Parathyroid adenoma (tissue), 2 donors: Measurements from ENCODE around the gene IGFBP6.
"Not testable (repeated sequence)": the region's sequence is repeated elsewhere in the genome, so short reads cannot be mapped to it uniquely, and the experiment has no call there.

Experiments
- H2AFZ ChIP-seq: fragments of 300-600 bp; sonication (generic); one replicate; pipeline ENCODE4 v1.7.0; 2017; ENCODE audit warnings: antibody characterized with exemption, mild to moderate bottlenecking
- H3K27ac ChIP-seq: fragments of 300-600 bp; sonication (generic); one replicate; pipeline ENCODE4 v1.7.0; 2017
- H3K27me3 ChIP-seq: fragments of 300-600 bp; sonication (generic); one replicate; pipeline ENCODE4 v1.7.0; 2017; ENCODE audit warnings: low read length; ENCODE audit not compliant: control insufficient read depth, insufficient read depth
- H3K36me3 ChIP-seq: fragments of 300-600 bp; sonication (generic); one replicate; pipeline ENCODE4 v1.7.0; 2017; ENCODE audit warnings: low read length; ENCODE audit not compliant: control insufficient read depth, insufficient read depth
- H3K4me1 ChIP-seq: fragments of 300-600 bp; sonication (generic); one replicate; pipeline ENCODE4 v1.7.0; 2017; ENCODE audit warnings: control low read depth
- H3K4me2 ChIP-seq: fragments of 300-600 bp; sonication (generic); one replicate; pipeline ENCODE4 v1.7.0; 2017; ENCODE audit warnings: low read length
- H3K4me3 ChIP-seq: fragments of 300-600 bp; sonication (generic); one replicate; pipeline ENCODE4 v1.7.0; 2017; ENCODE audit warnings: low read depth, low read length
- H3K79me2 ChIP-seq: fragments of 300-600 bp; sonication (generic); one replicate; pipeline ENCODE4 v1.7.0; 2017; ENCODE audit warnings: control low read depth
- H3K9ac ChIP-seq: fragments of 300-600 bp; sonication (generic); one replicate; pipeline ENCODE4 v1.7.0; 2017; ENCODE audit warnings: mild to moderate bottlenecking
- H3K9me3 ChIP-seq: fragments of 300-600 bp; sonication (generic); one replicate; pipeline ENCODE4 v1.7.0; 2017; ENCODE audit warnings: low read length; ENCODE audit not compliant: control insufficient read depth
- CTCF ChIP-seq: fragments of 300-600 bp; sonication (generic); IDR thresholded peaks from one replicate; pipeline ENCODE4 v1.7.0; 2017; ENCODE audit warnings: antibody characterized with exemption, mild to moderate bottlenecking
- donor health status: primary hyperparathyroidism.

IGFBP6 gene

GRCh38 chr12:53107122-53107521 is 9.7 kb downstream of the IGFBP6 start:
- H3K36me3 ChIP-seq: no peaks in the 10 kb centered on the region
- H3K4me2 ChIP-seq: no peak overlapping the region
- H3K9ac ChIP-seq: no peak overlapping the region
- no peak overlapping the region for H2AFZ ChIP-seq
- H3K9me3 ChIP-seq: no peaks in the 10 kb centered on the region
- H3K4me1 ChIP-seq: no peaks in the 10 kb centered on the region
- H3K4me3 ChIP-seq: no peak overlapping the region
- no peak for TF ChIP-seq CTCF
- H3K27me3 ChIP-seq: no peaks in the 10 kb centered on the region
- no peak overlapping the region for H3K27ac ChIP-seq
- no peaks in the 10 kb centered on the region for H3K79me2 ChIP-seq

GRCh38 chr12:53112431-53112830 is 15.0 kb downstream of the IGFBP6 start:
- H3K27ac ChIP-seq, H3K36me3 ChIP-seq, H3K4me2 ChIP-seq, H3K79me2 ChIP-seq, H3K9ac ChIP-seq, H3K4me3 ChIP-seq, H3K4me1 ChIP-seq, H3K27me3 ChIP-seq, H2AFZ ChIP-seq, H3K9me3 ChIP-seq: not testable (repeated sequence)

- no peak for TF ChIP-seq CTCF
- H2AFZ ChIP-seq: no peak overlapping the region
- H3K9ac ChIP-seq: no peak overlapping the region
- no peak overlapping the region for H3K4me2 ChIP-seq
- no peaks in the 10 kb centered on the region for H3K4me1 ChIP-seq
- H3K36me3 ChIP-seq: no peaks in the 10 kb centered on the region
- H3K4me3 ChIP-seq: no peak overlapping the region
- H3K79me2 ChIP-seq: no peaks in the 10 kb centered on the region
- H3K27me3 ChIP-seq: no peaks in the 10 kb centered on the region
- no peak overlapping the region for H3K27ac ChIP-seq
- H3K9me3 ChIP-seq: no peaks in the 10 kb centered on the region
Measured at GRCh38 chr12:53113136-53113705, 15.8 kb downstream of the IGFBP6 start.

- Histone ChIP-seq H3K4me3 (no peak overlapping the region), H3K9me3 (no peaks in the 10 kb centered on the region)
Measured at GRCh38 chr12:53113951-53114350, 16.5 kb downstream of the IGFBP6 start.

GRCh38 chr12:53115112-53115890 is 17.8 kb downstream of the IGFBP6 start:
- no peaks in the 10 kb centered on the region for H3K27me3 ChIP-seq
- H3K9me3 ChIP-seq: no peaks in the 10 kb centered on the region
- no peaks in the 10 kb centered on the region for H3K4me1 ChIP-seq
- no peaks in the 10 kb centered on the region for H3K79me2 ChIP-seq
- no peak for TF ChIP-seq CTCF
- no peak overlapping the region for H3K9ac ChIP-seq
- no peak overlapping the region for H3K27ac ChIP-seq
- no peak overlapping the region for H2AFZ ChIP-seq
- H3K4me3 ChIP-seq: no peak overlapping the region
- H3K36me3 ChIP-seq: no peaks in the 10 kb centered on the region
- no peak overlapping the region for H3K4me2 ChIP-seq

More at GRCh38 chr12:53113951-53114350, 16.5 kb downstream of the IGFBP6 start:
- Histone ChIP-seq H3K79me2 (no peaks in the 10 kb centered on the region), H3K27ac (no peak overlapping the region), H3K9ac (no peak overlapping the region), H3K27me3 (no peaks in the 10 kb centered on the region), H3K36me3 (no peaks in the 10 kb centered on the region), H3K4me1 (no peaks in the 10 kb centered on the region), H2AFZ (no peak overlapping the region), H3K4me2 (no peak overlapping the region)
- no peak for TF ChIP-seq CTCF
